Esophagus (tissue), 2 donors: ENCODE data around the gene TRIM67. TPM values are rescaled to one million over a fixed set of nuclear protein-coding genes. Genes with fewer than 3 reads are reported as not detected.

Experiments used
- H3K27ac ChIP-seq, 2 donors: one replicate each; pipeline ENCODE4 v1.5.1; 2013; ENCODE audit warnings: low read depth in 2 of 2, mild to moderate bottlenecking in 2 of 2, inconsistent platforms in 1 of 2, low read length in 1 of 2, moderate library complexity in 1 of 2
- H3K27me3 ChIP-seq, 2 donors: one replicate each; pipeline ENCODE4 v1.6.1; 2013; ENCODE audit warnings: low read length in 2 of 2, control low read depth in 1 of 2, mild to moderate bottlenecking in 1 of 2; ENCODE audit not compliant: insufficient read depth in 2 of 2, control insufficient read depth in 1 of 2
- H3K36me3 ChIP-seq, 2 donors: one replicate each; pipeline ENCODE4 v1.6.1; 2013; ENCODE audit warnings: low read length in 1 of 2; ENCODE audit not compliant: control insufficient read depth in 2 of 2, insufficient read depth in 2 of 2
- H3K4me1 ChIP-seq, 2 donors: one replicate each; pipeline ENCODE4 v1.6.1; 2013; ENCODE audit warnings: low read length in 1 of 2; ENCODE audit not compliant: control insufficient read depth in 2 of 2, insufficient read depth in 2 of 2
- H3K4me3 ChIP-seq, 2 donors: one replicate each; pipeline ENCODE4 v1.5.1; 2013; ENCODE audit warnings: low read length in 2 of 2, mild to moderate bottlenecking in 2 of 2, low read depth in 1 of 2, moderate library complexity in 1 of 2
- H3K9me3 ChIP-seq, 2 donors: one replicate each; pipeline ENCODE4 v1.6.1; 2013; ENCODE audit warnings: mild to moderate bottlenecking in 2 of 2, low read depth in 1 of 2, low read length in 1 of 2, moderate library complexity in 1 of 2; ENCODE audit not compliant: control insufficient read depth in 2 of 2, insufficient read depth in 1 of 2
- WGBS, 2 donors: extraction: QIAGEN DNeasy Blood & Tissue Kit; methylation state at CpG; one replicate each; pipeline ENCODE4 v1.1.7; 2013; 5-methylcytosine and 5-hydroxymethylcytosine counted together
- polyA plus RNA-seq, 2 donors: library from polyadenylated mRNA; stranded (reverse); fragments of 200-250 nt; gene quantifications; one replicate each; pipeline ENCODE4 v1.2.3, GENCODE V29; 2013
- donor health status: healthy with polysubstance abuse.
- donor health status: Bipolar disorder and iron deficiency.

TRIM67 gene
- polyA plus RNA-seq, 2 donors = under 0.01 TPM; not detected in 1

DNA sequence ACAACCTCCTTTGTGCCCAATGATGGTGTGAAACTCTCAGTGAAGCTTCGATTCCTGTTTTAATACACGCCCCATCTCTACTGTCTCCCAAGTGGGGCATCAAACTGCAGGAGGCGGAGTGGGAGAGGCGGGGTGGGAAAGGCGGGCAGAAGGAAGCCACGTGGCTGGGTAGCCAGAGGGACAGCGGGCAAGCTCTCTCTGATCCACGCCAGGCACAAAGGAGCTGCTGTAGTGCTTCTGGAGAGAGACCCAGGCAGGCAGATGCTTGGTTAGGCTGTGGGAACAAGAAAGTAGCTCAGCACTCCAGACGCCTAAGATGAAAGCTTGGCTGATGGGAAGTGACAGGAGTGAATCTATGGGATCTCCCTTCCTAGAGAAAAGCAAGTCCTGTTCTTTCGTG, 25.7 kb downstream of the TRIM67 start:
- no peak overlapping the region for H3K27ac ChIP-seq
- WGBS, 2 donors = 44 to 48% methylated on average over 10 of the region's 10 CpGs
- no peak overlapping the region for H3K4me3 ChIP-seq
- H3K36me3 ChIP-seq = no peaks in the 10 kb centered on the region
- H3K9me3 ChIP-seq = peaks cover 2 to 3% of the 10 kb centered on the region in 2 donors
- no peaks in the 10 kb centered on the region for H3K4me1 ChIP-seq
- H3K27me3 ChIP-seq = peaks cover 0 to 10% of the 10 kb centered on the region in 2 donors

DNA sequence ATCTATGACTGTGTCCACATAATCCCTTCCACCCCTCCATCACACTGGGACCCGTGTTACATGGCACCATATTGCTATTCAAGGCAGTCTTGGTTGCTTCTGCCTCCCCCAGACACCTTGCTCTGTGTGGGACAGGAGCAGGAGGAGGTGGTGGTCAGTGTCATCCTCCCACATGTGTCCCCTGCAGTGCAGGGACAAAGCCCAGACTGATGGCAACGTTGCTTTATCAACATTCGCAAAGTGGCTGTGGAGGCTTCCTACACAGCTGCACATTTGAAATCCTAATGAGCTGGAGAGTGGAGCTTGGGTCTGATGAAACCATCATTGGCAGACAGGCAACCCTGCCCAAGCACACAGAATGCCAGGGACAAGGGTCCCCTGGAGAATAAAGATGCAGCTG, 26.2 kb downstream of the TRIM67 start:
- Histone ChIP-seq H3K9me3 (peaks cover 2 to 3% of the 10 kb centered on the region in 2 donors), H3K4me3 (no peak overlapping the region), H3K4me1 (no peaks in the 10 kb centered on the region), H3K27me3 (peaks cover 0 to 10% of the 10 kb centered on the region in 2 donors), H3K36me3 (no peaks in the 10 kb centered on the region), H3K27ac (no peak overlapping the region)
- 59 to 69% methylated on average over 3 of the region's 3 CpGs for WGBS, 2 donors

- whole genome bisulfite sequencing, 2 donors = 89 to 93% methylated on average over 7 of the region's 7 CpGs
- H3K36me3 ChIP-seq = no peaks in the 10 kb centered on the region
- H3K27me3 ChIP-seq = peaks cover 0 to 10% of the 10 kb centered on the region in 2 donors
- H3K9me3 ChIP-seq = peaks cover 2 to 3% of the 10 kb centered on the region in 2 donors
- no peaks in the 10 kb centered on the region for H3K4me1 ChIP-seq
- no peak overlapping the region for H3K27ac ChIP-seq
- H3K4me3 ChIP-seq = no peak overlapping the region
Observed at GRCh38 chr1:231188768-231189167, 26.9 kb downstream of the TRIM67 start.

- no peak overlapping the region for H3K27ac ChIP-seq
- no peaks in the 10 kb centered on the region for H3K36me3 ChIP-seq
- peaks cover 0 to 10% of the 10 kb centered on the region in 2 donors for H3K27me3 ChIP-seq
- no peak overlapping the region for H3K4me3 ChIP-seq
- H3K4me1 ChIP-seq = no peaks in the 10 kb centered on the region
- peaks cover 2 to 3% of the 10 kb centered on the region in 2 donors for H3K9me3 ChIP-seq
- WGBS, 2 donors = 85 to 91% methylated on average over 5 of the region's 5 CpGs
Observed at GRCh38 chr1:231189683-231190270, 27.9 kb downstream of the TRIM67 start.

GRCh38 chr1:231190456-231190855, 28.6 kb downstream of the TRIM67 start:
- peaks cover 2 to 3% of the 10 kb centered on the region in 2 donors for H3K9me3 ChIP-seq
- H3K4me1 ChIP-seq = peaks cover 0 to 3% of the 10 kb centered on the region in 2 donors
- H3K4me3 ChIP-seq = no peak overlapping the region
- H3K36me3 ChIP-seq = no peaks in the 10 kb centered on the region
- WGBS, 2 donors = 92 to 95% methylated on average over 10 of the region's 10 CpGs
- peaks cover 0 to 10% of the 10 kb centered on the region in 2 donors for H3K27me3 ChIP-seq
- H3K27ac ChIP-seq = no peak overlapping the region

GRCh38 chr1:231192620-231193163, 30.8 kb downstream of the TRIM67 start:
- no peak overlapping the region for H3K27ac ChIP-seq
- WGBS, 2 donors = 47 to 54% methylated on average over 12 of the region's 12 CpGs
- H3K36me3 ChIP-seq = no peaks in the 10 kb centered on the region
- peaks cover 0 to 6% of the 10 kb centered on the region in 2 donors for H3K4me1 ChIP-seq
- peaks cover 2 to 3% of the 10 kb centered on the region in 2 donors for H3K9me3 ChIP-seq
- peaks cover 0 to 7% of the 10 kb centered on the region in 2 donors for H3K27me3 ChIP-seq
- no peak overlapping the region for H3K4me3 ChIP-seq

GRCh38 chr1:231193710-231194340, 32.0 kb downstream of the TRIM67 start:
- H3K36me3 ChIP-seq = no peaks in the 10 kb centered on the region
- no peaks in the 10 kb centered on the region for H3K27me3 ChIP-seq
- H3K9me3 ChIP-seq = peaks cover 2 to 3% of the 10 kb centered on the region in 2 donors
- no peak overlapping the region for H3K4me3 ChIP-seq
- H3K27ac ChIP-seq = no peak overlapping the region
- H3K4me1 ChIP-seq = peaks cover 0 to 6% of the 10 kb centered on the region in 2 donors
- 72 to 80% methylated on average over 10 of the region's 10 CpGs for WGBS, 2 donors

DNA sequence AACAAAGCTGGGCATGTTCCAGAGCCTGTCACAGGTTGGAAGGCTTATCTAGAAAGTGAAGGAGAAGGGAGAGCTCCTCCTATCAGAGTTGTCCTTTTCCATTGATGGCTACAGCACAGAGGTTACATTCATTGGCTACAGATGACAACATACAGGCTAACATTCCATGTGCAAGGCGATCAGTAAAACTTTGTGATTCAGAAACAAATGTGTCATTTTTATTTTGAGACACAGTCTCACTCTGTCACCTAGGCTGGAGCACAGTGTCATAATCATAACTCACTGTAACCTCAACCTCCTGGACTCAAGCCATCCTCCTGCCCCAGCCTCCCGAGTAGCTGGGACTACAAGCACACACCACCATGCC, 32.6 kb downstream of the TRIM67 start:
- 74 to 77% methylated on average over 2 of the region's 2 CpGs for WGBS, 2 donors

GRCh38 chr1:231194843-231195516, 33.1 kb downstream of the TRIM67 start:
- Histone ChIP-seq H3K9me3 (no peaks in the 10 kb centered on the region), H3K27me3 (no peaks in the 10 kb centered on the region), H3K27ac (no peak overlapping the region), H3K4me3 (no peak overlapping the region), H3K36me3 (no peaks in the 10 kb centered on the region), H3K4me1 (peaks cover 0 to 6% of the 10 kb centered on the region in 2 donors)
- WGBS, 2 donors = 75 to 78% methylated on average over 8 of the region's 8 CpGs

More for the DNA sequence above, 32.6 kb downstream of the TRIM67 start:
- H3K4me3 ChIP-seq = no peak overlapping the region
- no peaks in the 10 kb centered on the region for H3K36me3 ChIP-seq
- H3K9me3 ChIP-seq = peaks cover 2% of the 10 kb centered on the region in 2 donors
- H3K4me1 ChIP-seq = peaks cover 0 to 6% of the 10 kb centered on the region in 2 donors
- H3K27me3 ChIP-seq = no peaks in the 10 kb centered on the region
- H3K27ac ChIP-seq = no peak overlapping the region
